SK-N-SH (cell line): ENCODE results near the gene EEA1. TPM values are rescaled to one million over a fixed set of nuclear protein-coding genes. Genes with fewer than 3 reads are reported as not detected.

ENCODE experiments used
- CTCF ChIA-PET: fragments of 300-600, 350-600 bp; formaldehyde crosslinking; extraction: SDS; loops from one replicate; lab custom pipeline; 2021; lab: Yijun Ruan, JAX
- POLR2A ChIA-PET: fragments of 350-600 bp; sonication (Branson Sonifier 250); formaldehyde crosslinking; extraction: SDS; loops from one replicate; lab custom pipeline; 2020; ENCODE audit warnings: antibody characterized with exemption, inconsistent platforms; lab: Yijun Ruan, JAX
- DNase-seq: peaks from one replicate; pipeline ENCODE4 v3.0.0; 2012
- H2AFZ ChIP-seq: fragments of 200-600 bp; sonication (generic); 2 replicates; pipeline ENCODE4 v1.8.1; 2016; ENCODE audit warnings: antibody characterized with exemption, mild to moderate bottlenecking, low read depth
- H3F3A ChIP-seq: fragments of 200-600 bp; sonication (generic); replicated peaks from 2 replicates; pipeline ENCODE3; 2016; ENCODE audit warnings: antibody characterized with exemption, mild to moderate bottlenecking; ENCODE audit not compliant: insufficient read depth
- H3K27ac ChIP-seq, 2 experiments: fragments of 200-500 bp in 1 of 2; fragments of 200-600 bp in 1 of 2; sonication (Bioruptor generic) in 1 of 2; sonication (generic), shearing (Covaris generic) in 1 of 2; 2 replicates each; pipeline versions ENCODE4 v1.5.1 to v1.6.1; 2014 to 2016; ENCODE audit warnings: low read depth in 2 of 2, inconsistent platforms in 1 of 2, low read length in 1 of 2, mild to moderate bottlenecking in 1 of 2, mixed read lengths in 1 of 2
- H3K27me3 ChIP-seq: fragments of 200-600 bp; sonication (generic), shearing (Covaris generic); 2 replicates; pipeline ENCODE4 v1.6.1; 2016; ENCODE audit warnings: mixed run types; ENCODE audit not compliant: insufficient read depth
- H3K36me3 ChIP-seq, 2 experiments: fragments of 200-500 bp in 1 of 2; fragments of 200-600 bp in 1 of 2; sonication (Bioruptor generic) in 1 of 2; sonication (generic) in 1 of 2; replicated peaks in 1 of 2; 2 replicates each; pipeline versions ENCODE3 to v1.5.1; 2014 to 2016; ENCODE audit warnings: low read length in 1 of 2, mild to moderate bottlenecking in 1 of 2; ENCODE audit not compliant: insufficient read depth in 2 of 2, control insufficient read depth in 1 of 2
- H3K4me1 ChIP-seq, 2 experiments: fragments of 200-500 bp in 1 of 2; fragments of 200-600 bp in 1 of 2; sonication (Bioruptor generic) in 1 of 2; sonication (generic), shearing (Covaris generic) in 1 of 2; 2 replicates each; pipeline versions ENCODE4 v1.5.1 to v1.6.1; 2014 to 2016; ENCODE audit warnings: low read depth in 1 of 2, low read length in 1 of 2, mixed run types in 1 of 2; ENCODE audit not compliant: insufficient read depth in 2 of 2, control insufficient read depth in 1 of 2
- H3K4me2 ChIP-seq: fragments of 200-600 bp; sonication (generic), shearing (Covaris generic); 2 replicates; pipeline ENCODE4 v1.6.1; 2017; ENCODE audit warnings: mixed run types
- H3K4me3 ChIP-seq, 2 experiments: fragments of 200-500 bp in 1 of 2; fragments of 200-600 bp in 1 of 2; sonication (Bioruptor generic) in 1 of 2; sonication (generic), shearing (Covaris generic) in 1 of 2; 2 replicates each; pipeline versions ENCODE4 v1.5.1 to v1.8.1; 2014 to 2016; ENCODE audit warnings: low read depth in 2 of 2, inconsistent platforms in 1 of 2, low read length in 1 of 2, mild to moderate bottlenecking in 1 of 2, mixed read lengths in 1 of 2, moderate library complexity in 1 of 2
- H3K79me2 ChIP-seq: fragments of 200-600 bp; sonication (generic); 2 replicates; pipeline ENCODE4 v1.8.1; 2017; ENCODE audit warnings: mild to moderate bottlenecking; ENCODE audit not compliant: insufficient read depth
- H3K9ac ChIP-seq: fragments of 200-600 bp; sonication (generic); 2 replicates; pipeline ENCODE4 v1.6.1; 2017; ENCODE audit warnings: mixed run types
- H3K9me2 ChIP-seq: fragments of 200-600 bp; sonication (generic); 2 replicates; pipeline ENCODE4 v1.6.1; 2017; ENCODE audit warnings: mixed run types
- H3K9me3 ChIP-seq: fragments of 200-600 bp; sonication (generic); 2 replicates; pipeline ENCODE4 v1.6.1; 2017; ENCODE audit warnings: mixed run types, mild to moderate bottlenecking, moderate library complexity
- H4K20me1 ChIP-seq: fragments of 200-600 bp; sonication (generic); 2 replicates; pipeline ENCODE4 v1.6.1; 2017; ENCODE audit warnings: mild to moderate bottlenecking, mixed run types; ENCODE audit not compliant: insufficient read depth
- CHD2 ChIP-seq: fragments of 150-350 bp; IDR thresholded peaks from 2 replicates; pipeline ENCODE4 v1.6.1; 2018; ENCODE audit warnings: low read length; ENCODE audit not compliant: partially characterized antibody
- FOXJ3 ChIP-seq: sonication (generic); formaldehyde crosslinking; IDR thresholded peaks from 2 replicates; pipeline ENCODE4 v1.5.1; 2020; ENCODE audit warnings: mild to moderate bottlenecking, missing genetic modification reagents
- FOXM1 ChIP-seq: IDR thresholded peaks from 2 replicates; pipeline ENCODE4 v1.4.0; 2012; ENCODE audit warnings: low read depth, mild to moderate bottlenecking
- GATA2 ChIP-seq: sonication (generic); formaldehyde crosslinking; IDR thresholded peaks from 2 replicates; pipeline ENCODE4 v1.5.0; 2020; ENCODE audit warnings: mild to moderate bottlenecking, missing genetic modification reagents
- MEF2A ChIP-seq: IDR thresholded peaks from 2 replicates; pipeline ENCODE4 v1.4.0; 2012; ENCODE audit warnings: low read depth, borderline replicate concordance
- NFIC ChIP-seq: IDR thresholded peaks from 2 replicates; pipeline ENCODE4 v1.4.0; 2012; ENCODE audit warnings: borderline replicate concordance
- RFX5 ChIP-seq: IDR thresholded peaks from 2 replicates; pipeline ENCODE4 v1.6.1; 2012; ENCODE audit warnings: mild to moderate bottlenecking, improper control_type of control experiment, low read length
- RXRA ChIP-seq: IDR thresholded peaks from 2 replicates; pipeline ENCODE4 v1.4.0; 2012; ENCODE audit warnings: low read depth, mild to moderate bottlenecking, borderline replicate concordance
- TCF12 ChIP-seq: IDR thresholded peaks from 2 replicates; pipeline ENCODE4 v1.4.0; 2012
- TEAD4 ChIP-seq: IDR thresholded peaks from 2 replicates; pipeline ENCODE4 v1.4.0; 2012; ENCODE audit warnings: mild to moderate bottlenecking, borderline replicate concordance; ENCODE audit not compliant: insufficient read depth
- USF1 ChIP-seq: IDR thresholded peaks from 2 replicates; pipeline ENCODE4 v1.4.0; 2012; ENCODE audit warnings: low read depth, borderline replicate concordance
- WGBS: methylation state at CpG from one replicate; pipeline ENCODE4 v1.1.6; 2017; ENCODE audit warnings: low lambda C conversion rate; 5-methylcytosine and 5-hydroxymethylcytosine counted together
- polyA plus RNA-seq, 3 experiments: library from polyadenylated mRNA; depleted of rRNA; stranded (reverse); fragments of >200 nt; gene quantifications; 2 replicates each; pipeline ENCODE4 v1.2.3, GENCODE V29; 2012
- TF ChIP-seq, protein P1 (sequence below): IDR thresholded peaks from 2 replicates; pipeline ENCODE4 v1.4.0; 2012; ENCODE audit warnings: low read depth, borderline replicate concordance

Gene EEA1
- polyA plus RNA-seq, 1 of the 3 experiments (the other 2 are of a cell fraction) = 1.5 TPM

GRCh38 chr12:92914170-92914569, 14.9 kb downstream of the EEA1 start:
- WGBS = 92% methylated on average over 4 of the region's 4 CpGs

DNA sequence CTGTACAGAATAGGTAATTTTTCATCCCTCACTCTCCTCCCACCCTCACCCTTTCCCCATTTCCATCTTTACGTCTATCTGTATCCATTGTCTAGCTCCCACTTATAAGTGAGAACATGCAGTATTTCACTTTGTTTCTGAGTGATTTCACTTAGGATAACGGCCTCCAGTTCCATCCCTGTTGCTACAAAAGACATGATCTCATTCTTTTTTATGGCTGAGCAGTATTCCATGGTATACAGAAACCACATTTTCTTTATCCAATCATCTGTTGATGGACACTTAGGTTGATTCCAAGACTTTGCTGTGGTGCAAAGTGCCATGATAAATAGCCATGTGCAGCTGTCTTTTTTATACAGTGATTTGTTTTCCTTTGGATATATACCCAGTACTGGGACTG, 16.4 kb downstream of the EEA1 start:
- H3K4me1 ChIP-seq = no peaks in the 10 kb centered on the region
- H3K4me3 ChIP-seq = no peak overlapping the region
- H3K9ac ChIP-seq = no peak overlapping the region
- CTCF ChIA-PET = no interaction called here
- H3K27me3 ChIP-seq = no peaks in the 10 kb centered on the region
- no peaks in the 10 kb centered on the region for H3K9me2 ChIP-seq
- peaks cover 6% of the 10 kb centered on the region; the same call in 1 of the 2 replicates for H4K20me1 ChIP-seq
- peaks cover 11% of the 10 kb centered on the region for H3F3A ChIP-seq
- TF ChIP-seq FOXM1 = no peak
- TF ChIP-seq, all 33 proteins: peak for 0
- H2AFZ ChIP-seq = no peak overlapping the region
- DNase-seq = no peak
- no peak overlapping the region for H3K27ac ChIP-seq
- peaks cover 5% of the 10 kb centered on the region for H3K9me3 ChIP-seq
- H3K4me2 ChIP-seq = no peak overlapping the region
- H3K36me3 ChIP-seq = peaks cover 0 to 7% of the 10 kb centered on the region in 2 experiments
- WGBS = 68% methylated on average over 2 of the region's 2 CpGs
- peaks cover 92% of the 10 kb centered on the region for H3K79me2 ChIP-seq
- POLR2A ChIA-PET = no interaction called here

More at GRCh38 chr12:92914170-92914569, 14.9 kb downstream of the EEA1 start:
- Histone ChIP-seq H3K9me3 (peaks cover 3% of the 10 kb centered on the region), H3K27ac (no peak overlapping the region), H4K20me1 (peaks cover 6% of the 10 kb centered on the region; the same call in 1 of the 2 replicates), H3K36me3 (peaks cover 0 to 3% of the 10 kb centered on the region in 2 experiments), H3F3A (peaks cover 9% of the 10 kb centered on the region)
- no peak for DNase-seq
- TF ChIP-seq CHD2 = no peak
- TF ChIP-seq FOXJ3 (CRISPR knock-in tag) = no peak
- no peak for TF ChIP-seq RFX5
- no peak for TF ChIP-seq TCF12
- TF ChIP-seq MEF2A = no peak
- TF ChIP-seq TEAD4 = no peak
- TF ChIP-seq GATA2 (CRISPR knock-in tag) = no peak
- no peak for TF ChIP-seq USF1
- no peak for TF ChIP-seq NFIC
- no peak for TF ChIP-seq RXRA
- TF ChIP-seq, protein P1, sequence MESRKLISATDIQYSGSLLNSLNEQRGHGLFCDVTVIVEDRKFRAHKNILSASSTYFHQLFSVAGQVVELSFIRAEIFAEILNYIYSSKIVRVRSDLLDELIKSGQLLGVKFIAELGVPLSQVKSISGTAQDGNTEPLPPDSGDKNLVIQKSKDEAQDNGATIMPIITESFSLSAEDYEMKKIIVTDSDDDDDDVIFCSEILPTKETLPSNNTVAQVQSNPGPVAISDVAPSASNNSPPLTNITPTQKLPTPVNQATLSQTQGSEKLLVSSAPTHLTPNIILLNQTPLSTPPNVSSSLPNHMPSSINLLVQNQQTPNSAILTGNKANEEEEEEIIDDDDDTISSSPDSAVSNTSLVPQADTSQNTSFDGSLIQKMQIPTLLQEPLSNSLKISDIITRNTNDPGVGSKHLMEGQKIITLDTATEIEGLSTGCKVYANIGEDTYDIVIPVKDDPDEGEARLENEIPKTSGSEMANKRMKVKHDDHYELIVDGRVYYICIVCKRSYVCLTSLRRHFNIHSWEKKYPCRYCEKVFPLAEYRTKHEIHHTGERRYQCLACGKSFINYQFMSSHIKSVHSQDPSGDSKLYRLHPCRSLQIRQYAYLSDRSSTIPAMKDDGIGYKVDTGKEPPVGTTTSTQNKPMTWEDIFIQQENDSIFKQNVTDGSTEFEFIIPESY = no peak
- TF ChIP-seq, all 33 proteins: peak for 0
- H3K9ac ChIP-seq = no peak overlapping the region
- H3K4me2 ChIP-seq = no peak overlapping the region
- CTCF ChIA-PET = no interaction called here
- no peaks in the 10 kb centered on the region for H3K4me1 ChIP-seq
- POLR2A ChIA-PET = no interaction called here
- H3K79me2 ChIP-seq = peaks cover 86% of the 10 kb centered on the region
- no peak overlapping the region for H2AFZ ChIP-seq
- no peak overlapping the region for H3K4me3 ChIP-seq
- H3K9me2 ChIP-seq = no peaks in the 10 kb centered on the region
- no peaks in the 10 kb centered on the region for H3K27me3 ChIP-seq
